Measurements from ENCODE around the gene G3BP2. TPM values are rescaled to one million over a fixed set of nuclear protein-coding genes. Genes with fewer than 3 reads are reported as not detected.
A peak's percentile ranks its signal among the peaks of the same experiment; 100 is the strongest.

Gene G3BP2
- total and polyA plus RNA-seq, 2 donors from 2014 or later: 31.4 to 111 TPM

GRCh38 chr4:75634951-75635350 lies 38.3 kb downstream of the G3BP2 start:
- Histone ChIP-seq H3K36me3 (ENCODE audit: control insufficient read depth in 2 of 3, insufficient read depth in 3 of 3, low read length in 3 of 3) (no peaks in the 10 kb centered on the region), H3K27me3 (ENCODE audit: control insufficient read depth, insufficient read depth, low read length) (no peaks in the 10 kb centered on the region), H3K4me3 (ENCODE audit: low read length in 3 of 3) (no peak overlapping the region), H3K9me3 (ENCODE audit: control insufficient read depth in 2 of 3, insufficient read depth in 1 of 3, low read length in 3 of 3) (no peaks in the 10 kb centered on the region), H3K9ac (ENCODE audit: low read length in 3 of 3) (no peak overlapping the region), H3K27ac (ENCODE audit: low read depth in 2 of 2, low read length in 2 of 2) (no peak overlapping the region), H3K4me1 (ENCODE audit: control insufficient read depth in 2 of 3, insufficient read depth in 2 of 3, low read depth in 1 of 3, low read length in 3 of 3) (peaks cover 9 to 17% (median 14%) of the 10 kb centered on the region in 3 donors)
- intact Hi-C loops (cut with DNase I): no loop called here
- DNase-seq (no peak), FAIRE-seq (no peak)
- TF ChIP-seq CTCF (IDR thresholded peaks at IDR 0.05; ENCODE audit: borderline replicate concordance, extremely low read depth, insufficient read depth): no peak

GRCh38 chr4:75634281-75634680 lies 38.9 kb downstream of the G3BP2 start:
- TF ChIP-seq CTCF (IDR thresholded peaks at IDR 0.05; ENCODE audit: borderline replicate concordance, extremely low read depth, insufficient read depth): no peak
- no peak overlapping the region for H3K27ac ChIP-seq (ENCODE audit: low read depth in 2 of 2, low read length in 2 of 2)
- no peak for FAIRE-seq
- no peak for DNase-seq
- intact Hi-C loops (cut with DNase I): no loop called here
- H3K4me3 ChIP-seq (ENCODE audit: low read length in 3 of 3): no peak overlapping the region
- no peak overlapping the region for H3K9ac ChIP-seq (ENCODE audit: low read length in 3 of 3)
- no peaks in the 10 kb centered on the region for H3K9me3 ChIP-seq (ENCODE audit: control insufficient read depth in 2 of 3, insufficient read depth in 1 of 3, low read length in 3 of 3)
- H3K4me1 ChIP-seq (ENCODE audit: control insufficient read depth in 2 of 3, insufficient read depth in 2 of 3, low read depth in 1 of 3, low read length in 3 of 3): peaks cover 9 to 17% (median 14%) of the 10 kb centered on the region in 3 donors
- no peaks in the 10 kb centered on the region for H3K27me3 ChIP-seq (ENCODE audit: control insufficient read depth, insufficient read depth, low read length)
- no peaks in the 10 kb centered on the region for H3K36me3 ChIP-seq (ENCODE audit: control insufficient read depth in 2 of 3, insufficient read depth in 3 of 3, low read length in 3 of 3)

- Histone ChIP-seq H3K4me1 (ENCODE audit: control insufficient read depth in 2 of 3, insufficient read depth in 2 of 3, low read depth in 1 of 3, low read length in 3 of 3) (peaks cover 9 to 14% (median 14%) of the 10 kb centered on the region in 3 donors), H3K27me3 (ENCODE audit: control insufficient read depth, insufficient read depth, low read length) (no peaks in the 10 kb centered on the region), H3K9me3 (ENCODE audit: control insufficient read depth in 2 of 3, insufficient read depth in 1 of 3, low read length in 3 of 3) (no peaks in the 10 kb centered on the region), H3K36me3 (ENCODE audit: control insufficient read depth in 2 of 3, insufficient read depth in 3 of 3, low read length in 3 of 3) (no peaks in the 10 kb centered on the region), H3K27ac (ENCODE audit: low read depth in 2 of 2, low read length in 2 of 2) (no peak overlapping the region), H3K9ac (ENCODE audit: low read length in 3 of 3) (no peak overlapping the region), H3K4me3 (ENCODE audit: low read length in 3 of 3) (no peak overlapping the region)
- DNase-seq (no peak), FAIRE-seq (no peak)
- no peak for TF ChIP-seq CTCF (IDR thresholded peaks at IDR 0.05; ENCODE audit: borderline replicate concordance, extremely low read depth, insufficient read depth)
- intact Hi-C loops (cut with DNase I): no loop called here
Measured at GRCh38 chr4:75633846-75634245, 39.4 kb downstream of the G3BP2 start.

GRCh38 chr4:75630937-75631329 lies 42.3 kb downstream of the G3BP2 start:
- H3K27ac ChIP-seq (ENCODE audit: low read depth in 2 of 2, low read length in 2 of 2): peak overlapping the region; percentile 13 to 53
- H3K36me3 ChIP-seq (ENCODE audit: control insufficient read depth in 2 of 3, insufficient read depth in 3 of 3, low read length in 3 of 3): no peaks in the 10 kb centered on the region
- FAIRE-seq (no peak), DNase-seq (no peak)
- intact Hi-C loops (cut with DNase I): no loop called here
- H3K9ac ChIP-seq (ENCODE audit: low read length in 3 of 3): peak overlapping the region in 2 of 3 donors; percentile 72 to 83
- no peaks in the 10 kb centered on the region for H3K9me3 ChIP-seq (ENCODE audit: control insufficient read depth in 2 of 3, insufficient read depth in 1 of 3, low read length in 3 of 3)
- H3K4me3 ChIP-seq (ENCODE audit: low read length in 3 of 3): peak overlapping the region; percentile 70 to 89 (median 86)
- no peak for TF ChIP-seq CTCF (IDR thresholded peaks at IDR 0.05; ENCODE audit: borderline replicate concordance, extremely low read depth, insufficient read depth)
- no peaks in the 10 kb centered on the region for H3K27me3 ChIP-seq (ENCODE audit: control insufficient read depth, insufficient read depth, low read length)
- H3K4me1 ChIP-seq (ENCODE audit: control insufficient read depth in 2 of 3, insufficient read depth in 2 of 3, low read depth in 1 of 3, low read length in 3 of 3): peaks cover 0 to 8% (median 2%) of the 10 kb centered on the region in 3 donors
